ENCODE measurements around the gene MYO1F.

Gene MYO1F

GRCh38 chr19:8489561-8490394 lies 87.5 kb downstream of the MYO1F start:
- DNase-seq = no peak

DNA sequence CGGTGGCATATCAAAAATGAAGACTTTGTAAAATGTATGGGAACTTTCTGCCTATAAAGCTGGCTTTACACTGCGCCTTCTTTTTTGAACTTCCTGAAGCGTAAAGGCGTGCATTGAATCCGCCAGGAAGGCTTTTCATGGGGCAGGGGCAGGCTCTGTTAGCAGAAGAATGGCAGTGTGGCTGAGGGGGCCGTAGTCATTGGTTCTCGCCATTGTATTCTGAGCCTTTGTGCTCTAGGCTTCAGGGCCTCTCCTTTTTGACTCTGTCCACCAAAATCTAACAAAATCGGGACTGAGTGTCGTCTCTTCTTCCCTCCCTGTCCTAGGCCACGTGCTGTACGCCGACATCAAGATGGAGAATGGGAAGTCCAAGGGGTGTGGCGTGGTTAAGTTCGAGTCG lies 88.9 kb downstream of the MYO1F start:
- DNase-seq = no peak

GRCh38 chr19:8487137-8487851 lies 89.9 kb downstream of the MYO1F start:
- peak; percentile 10 to 65 (median 28) for DNase-seq

DNA sequence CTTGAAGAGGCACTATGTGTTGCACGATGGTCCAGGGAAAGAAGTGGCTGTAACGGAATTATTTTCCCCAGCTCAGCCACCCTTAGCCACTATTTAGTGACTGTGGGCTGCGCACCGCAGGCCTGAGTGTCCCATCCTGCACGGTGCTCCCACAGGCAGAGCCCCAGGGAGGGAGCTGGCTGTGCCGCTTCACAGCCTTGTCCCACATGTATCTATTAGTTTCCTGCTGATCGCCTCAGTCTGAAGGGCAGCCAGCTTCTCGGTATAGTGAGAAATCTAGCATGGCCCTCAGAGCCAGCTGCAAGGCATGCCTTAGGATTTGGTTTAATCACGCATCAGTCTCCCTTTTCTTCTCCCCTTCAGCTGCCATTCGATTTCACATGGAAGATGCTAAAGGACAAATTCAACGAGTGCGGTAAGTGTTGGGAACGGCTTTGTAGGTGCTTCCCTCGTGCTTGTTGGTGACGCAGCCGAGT lies 90.5 kb downstream of the MYO1F start:
- DNase-seq = no peak

GRCh38 chr19:8485561-8486371 lies 91.5 kb downstream of the MYO1F start:
- no peak for DNase-seq

- no peak for DNase-seq
Observed at GRCh38 chr19:8484331-8484894, 92.8 kb downstream of the MYO1F start.

DNA sequence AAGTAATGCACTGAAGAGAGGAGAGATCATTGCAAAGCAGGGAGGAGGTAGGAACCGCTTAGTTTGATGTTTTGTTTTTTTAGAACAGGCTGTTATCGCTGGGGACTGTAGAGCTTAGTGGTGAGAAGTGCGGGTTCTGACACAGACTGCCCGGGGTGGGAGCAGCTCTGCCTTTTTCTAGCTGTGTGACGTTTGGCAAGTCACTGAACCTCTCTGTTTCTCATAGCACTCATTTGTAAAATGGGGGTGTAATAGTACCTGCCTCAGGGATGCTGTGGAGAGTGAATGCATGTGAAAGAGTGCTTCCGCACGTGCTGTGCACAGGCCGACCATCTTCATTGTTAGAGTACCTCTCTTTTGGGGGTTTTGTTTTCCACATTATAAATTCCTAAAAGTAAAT lies 94.1 kb downstream of the MYO1F start:
- no peak for DNase-seq

GRCh38 chr19:8482696-8483095 lies 94.5 kb downstream of the MYO1F start:
- no peak for DNase-seq

DNA sequence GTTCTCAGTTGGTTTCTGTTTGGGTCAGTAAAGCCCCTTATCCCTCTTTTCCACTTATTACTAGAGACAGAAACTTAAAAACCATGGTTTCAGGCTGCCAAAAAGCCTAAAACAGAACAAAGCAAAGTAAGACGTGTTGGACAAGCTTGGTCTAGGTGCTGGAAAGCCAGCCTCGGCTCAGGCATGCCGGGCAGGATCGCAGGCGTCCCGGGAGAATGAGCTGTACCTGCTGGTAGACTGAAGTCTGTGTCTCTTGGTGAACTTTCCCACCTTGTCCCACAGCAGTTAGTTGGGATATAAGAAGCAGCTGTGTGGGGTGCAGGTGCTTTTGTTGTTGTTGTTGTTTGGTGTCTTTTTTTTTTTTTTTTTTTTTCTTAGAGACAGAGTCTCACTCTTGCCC lies 95.6 kb downstream of the MYO1F start:
- no peak for DNase-seq

- DNase-seq = no peak
Observed at GRCh38 chr19:8481201-8481600, 96.0 kb downstream of the MYO1F start.

GRCh38 chr19:8478598-8478997 lies 98.6 kb downstream of the MYO1F start:
- no peak for DNase-seq

GRCh38 chr19:8477889-8478288 lies 99.4 kb downstream of the MYO1F start:
- no peak for DNase-seq

DNA sequence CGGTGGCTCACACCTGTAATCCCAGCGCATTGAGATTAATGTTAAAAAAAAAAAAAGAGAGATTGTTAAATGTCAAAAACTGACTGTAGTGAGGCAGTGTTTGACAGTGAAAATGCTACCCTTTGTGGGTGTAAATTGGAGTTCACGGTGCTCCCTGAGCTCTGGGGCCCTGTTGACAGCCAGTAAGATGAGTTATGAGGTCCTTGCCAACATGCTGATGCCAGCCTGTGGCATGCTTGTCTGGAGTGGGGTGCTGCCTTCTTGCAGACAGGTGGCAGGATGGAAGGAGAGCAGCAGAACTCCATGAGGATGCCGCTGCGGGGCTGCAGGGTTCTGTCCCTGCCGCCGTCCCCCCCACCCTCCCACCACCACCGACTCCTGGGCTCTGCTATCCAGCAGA lies 100.7 kb downstream of the MYO1F start:
- DNase-seq = no peak

GRCh38 chr19:8475005-8475404 lies 102.2 kb downstream of the MYO1F start:
- no peak for DNase-seq

DNA sequence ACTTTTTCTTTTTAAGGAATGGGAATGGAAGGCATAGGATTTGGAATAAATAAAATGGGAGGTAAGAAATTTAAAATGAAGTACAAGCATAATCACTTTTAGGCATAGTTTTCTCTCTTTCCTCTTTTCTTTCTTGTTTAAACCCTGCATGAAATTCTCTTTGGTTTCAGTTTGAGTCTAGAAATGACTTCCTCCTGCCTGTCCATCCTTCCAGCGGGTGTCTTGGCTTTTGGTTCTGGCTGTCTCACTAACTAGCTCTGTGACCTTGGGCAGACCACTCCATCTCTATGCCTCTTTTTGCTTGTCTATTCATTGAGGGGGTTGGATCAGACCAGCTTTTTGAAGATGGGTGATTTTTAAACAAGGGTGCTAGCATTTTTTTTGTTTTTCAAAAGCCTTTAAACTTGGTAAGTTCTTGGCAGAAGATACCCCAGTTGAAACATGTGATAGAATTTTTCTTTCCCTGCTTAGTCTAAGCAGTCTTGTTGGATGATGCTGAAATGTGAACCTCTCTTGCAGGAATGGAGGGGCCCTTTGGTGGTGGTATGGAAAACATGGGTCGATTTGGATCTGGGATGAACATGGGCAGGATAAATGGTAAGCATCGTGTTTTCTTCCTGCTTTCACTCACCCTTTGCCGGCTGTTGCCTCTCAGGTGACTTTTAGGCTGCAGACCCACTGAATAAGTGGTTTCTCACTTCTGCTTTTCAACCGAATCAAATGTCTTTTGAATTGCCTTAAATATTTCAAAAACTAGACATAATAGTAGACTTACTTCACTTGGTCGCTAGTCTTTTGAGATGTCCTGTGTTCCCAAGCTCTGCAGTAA lies 103.4 kb downstream of the MYO1F start:
- DNase-seq = no peak

All from stimulated activated naive CD4-positive, alpha-beta T cell (primary cell).